ENCODE measurements around the gene CSRNP3. TPM values are rescaled to one million over a fixed set of nuclear protein-coding genes. Genes with fewer than 3 reads are reported as not detected.

The CSRNP3 gene
- total and polyA plus RNA-seq, 9 donors: 2.9 to 16.2 (median 6.9) TPM

- Histone ChIP-seq H3K4me1 (ENCODE audit: insufficient read depth) (no peaks in the 10 kb centered on the region), H3K27me3 (no peaks in the 10 kb centered on the region), H3K9me3 (no peaks in the 10 kb centered on the region), H3K27ac (no peak overlapping the region), H3K36me3 (no peaks in the 10 kb centered on the region), H3K4me3 (no peak overlapping the region)
- TF ChIP-seq EP300 (IDR thresholded peaks at IDR 0.05): no peak
- no peak for DNase-seq
- 73 to 84% (median 81%) methylated on average over 1 of the region's 1 CpG for WGBS, 3 donors
- intact Hi-C loops (cut with DNase I): no loop called here
Observed at GRCh38 chr2:165456027-165456426, 13.5 kb upstream of the CSRNP3 start.

GRCh38 chr2:165462443-165462842 lies 7.1 kb upstream of the CSRNP3 start:
- H3K4me1 ChIP-seq (ENCODE audit: insufficient read depth): no peaks in the 10 kb centered on the region
- no peak for DNase-seq
- H3K27ac ChIP-seq: no peak overlapping the region
- no peaks in the 10 kb centered on the region for H3K27me3 ChIP-seq
- 94 to 98% (median 97%) methylated on average over 3 of the region's 3 CpGs for WGBS, 3 donors
- no peak overlapping the region for H3K4me3 ChIP-seq
- no peaks in the 10 kb centered on the region for H3K36me3 ChIP-seq
- TF ChIP-seq CTCF (IDR thresholded peaks at IDR 0.05) (no peak), EP300 (IDR thresholded peaks at IDR 0.05) (no peak), POLR2A (IDR thresholded peaks at IDR 0.05) (no peak)
- intact Hi-C loops (cut with DNase I): no loop called here
- no peaks in the 10 kb centered on the region for H3K9me3 ChIP-seq

GRCh38 chr2:165466386-165466785 lies 3.1 kb upstream of the CSRNP3 start:
- H3K36me3 ChIP-seq: no peaks in the 10 kb centered on the region
- 96 to 98% (median 96%) methylated on average over 2 of the region's 2 CpGs for WGBS, 3 donors
- no peaks in the 10 kb centered on the region for H3K9me3 ChIP-seq
- no peak for TF ChIP-seq CTCF (IDR thresholded peaks at IDR 0.05)
- no peak for TF ChIP-seq EP300 (IDR thresholded peaks at IDR 0.05)
- no peaks in the 10 kb centered on the region for H3K4me1 ChIP-seq (ENCODE audit: insufficient read depth)
- H3K27me3 ChIP-seq: no peaks in the 10 kb centered on the region
- no peak for DNase-seq
- intact Hi-C loops (cut with DNase I): no loop called here
- no peak overlapping the region for H3K4me3 ChIP-seq
- no peak overlapping the region for H3K27ac ChIP-seq

DNA sequence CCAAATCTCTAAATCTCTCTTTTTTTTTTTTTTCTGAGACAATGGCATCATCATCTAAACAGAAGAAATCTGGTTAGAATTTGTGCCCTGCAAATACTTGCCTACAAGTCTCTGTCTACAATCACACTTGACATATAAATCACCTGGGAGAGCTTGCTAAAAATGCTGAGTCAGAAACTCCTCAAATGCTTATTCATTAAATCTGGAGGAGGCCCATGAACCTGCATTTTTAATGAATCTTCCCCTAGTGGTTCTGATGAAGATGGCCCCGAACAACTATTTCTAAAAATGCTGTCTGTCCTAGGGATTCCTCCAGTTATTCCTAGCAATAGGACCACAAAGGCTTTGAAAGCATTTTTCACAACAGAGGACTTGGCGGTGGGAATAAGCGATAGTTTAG lies 1.6 kb upstream of the CSRNP3 start:
- no peaks in the 10 kb centered on the region for H3K27me3 ChIP-seq
- 59 to 85% (median 74%) methylated on average over 3 of the region's 3 CpGs for WGBS, 3 donors
- no peaks in the 10 kb centered on the region for H3K4me1 ChIP-seq (ENCODE audit: insufficient read depth)
- no peak overlapping the region for H3K4me3 ChIP-seq
- DNase-seq: no peak
- H3K27ac ChIP-seq: no peak overlapping the region
- no peaks in the 10 kb centered on the region for H3K36me3 ChIP-seq
- no peak for TF ChIP-seq CTCF (IDR thresholded peaks at IDR 0.05)
- no peak for TF ChIP-seq POLR2A (IDR thresholded peaks at IDR 0.05)
- TF ChIP-seq EP300 (IDR thresholded peaks at IDR 0.05): no peak
- intact Hi-C loops (cut with DNase I): no loop called here
- no peaks in the 10 kb centered on the region for H3K9me3 ChIP-seq

DNA sequence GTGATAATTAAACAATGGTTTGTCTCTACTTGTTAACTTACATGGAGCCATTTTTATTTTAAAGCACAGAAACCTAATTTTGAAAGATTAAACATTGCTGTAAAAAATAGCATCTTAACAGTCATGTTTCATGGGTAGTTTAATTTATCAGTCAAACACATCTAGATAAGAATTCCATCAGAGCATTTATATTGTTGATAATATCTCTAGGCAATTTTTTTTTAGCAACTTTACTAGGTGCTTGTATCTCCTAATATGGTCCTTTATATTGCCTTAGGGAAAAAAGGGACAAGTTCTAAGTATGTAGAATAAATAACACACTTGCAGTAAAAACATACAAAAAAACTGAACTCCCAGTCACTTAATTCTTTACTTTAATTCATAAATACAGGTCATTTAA lies 863 bp downstream of the CSRNP3 start:
- no peak for DNase-seq
- H3K27me3 ChIP-seq: no peaks in the 10 kb centered on the region
- H3K36me3 ChIP-seq: no peaks in the 10 kb centered on the region
- H3K4me3 ChIP-seq: peak overlapping the region; percentile 50
- H3K9me3 ChIP-seq: no peaks in the 10 kb centered on the region
- H3K27ac ChIP-seq: no peak overlapping the region
- intact Hi-C loops (cut with DNase I): no loop called here
- no peak for TF ChIP-seq POLR2A (IDR thresholded peaks at IDR 0.05)
- no peak for TF ChIP-seq CTCF (IDR thresholded peaks at IDR 0.05)
- no peak for TF ChIP-seq EP300 (IDR thresholded peaks at IDR 0.05)
- peaks cover 2% of the 10 kb centered on the region for H3K4me1 ChIP-seq (ENCODE audit: insufficient read depth)

Data from ovary (tissue), 9 donors.